Measurements from ENCODE around the gene SH2D5.

The SH2D5 gene

DNA sequence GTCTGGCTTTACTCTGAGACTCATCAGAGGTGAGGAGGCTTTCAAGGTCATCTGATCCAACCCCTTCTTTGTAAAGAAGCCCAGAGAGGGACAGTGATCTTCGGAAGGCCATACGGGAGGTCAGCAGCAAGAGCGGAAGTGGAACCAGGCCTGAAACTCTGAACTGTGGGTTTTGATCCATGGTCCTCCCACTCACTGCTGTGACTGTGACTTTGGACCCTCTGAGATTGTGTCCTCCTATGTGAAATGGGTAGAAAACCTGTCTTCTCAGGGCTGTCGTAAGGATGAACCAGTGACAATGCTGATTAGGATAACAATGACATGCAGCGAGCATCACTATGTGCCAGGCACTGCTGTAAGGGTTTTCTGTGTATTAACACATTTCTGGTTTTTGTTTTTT is 61.6 kb downstream of the SH2D5 start:
- peaks cover 11% of the 10 kb centered on the region for H3K27me3 Mint-ChIP-seq
- no peaks in the 10 kb centered on the region for H3K4me1 Mint-ChIP-seq
- no peak overlapping the region for H3K4me3 Mint-ChIP-seq
- ATAC-seq (no peak), DNase-seq (no peak)
- no peaks in the 10 kb centered on the region for H3K9me3 Mint-ChIP-seq
- no peak overlapping the region for H3K27ac Mint-ChIP-seq
